ENCODE measurements around the gene ANTKMT. TPM values are rescaled to one million over a fixed set of nuclear protein-coding genes. Genes with fewer than 3 reads are reported as not detected.
"Not testable (repeated sequence)": the region's sequence is repeated elsewhere in the genome, so short reads cannot be mapped to it uniquely, and the experiment has no call there.

The ANTKMT gene
- total RNA-seq, 2 donors from 2014 or later: 36.5 to 37.5 TPM

DNA sequence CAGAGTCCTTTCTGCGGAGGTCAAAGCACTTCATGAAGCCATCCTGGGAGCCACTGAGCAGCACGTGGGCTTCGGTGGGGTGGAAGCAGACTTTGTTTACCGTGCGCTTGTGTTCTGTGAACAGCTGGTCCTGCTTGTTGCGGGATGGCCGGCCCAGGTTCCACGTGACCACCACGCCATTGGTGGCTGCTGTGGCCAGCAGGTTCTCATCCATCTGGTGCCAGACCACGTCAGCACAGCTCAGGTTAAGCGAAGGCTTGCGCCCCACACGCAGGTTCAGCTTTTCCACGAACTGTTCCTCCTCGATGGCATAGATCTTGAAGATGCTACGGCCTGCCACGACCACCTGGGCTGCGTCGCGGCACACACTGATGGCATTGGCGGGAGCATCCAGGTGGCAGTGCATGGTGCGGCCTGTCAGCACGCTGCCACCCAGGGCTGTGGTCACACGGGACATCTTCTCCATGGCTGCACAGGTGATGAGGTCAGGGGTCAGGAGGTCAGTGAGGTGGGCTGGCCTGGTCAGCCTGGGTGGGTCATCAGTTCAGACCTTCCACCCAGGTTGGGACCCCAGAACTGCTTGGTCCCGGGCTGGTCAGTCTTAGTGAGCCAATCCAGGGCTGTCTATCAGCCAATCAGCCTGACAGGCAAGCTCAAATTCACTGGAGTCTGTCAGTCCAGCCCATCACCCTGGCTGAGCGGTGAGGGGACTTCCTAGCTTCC is 31.6 kb upstream of the ANTKMT start:
- no peaks in the 10 kb centered on the region for H3K9me3 ChIP-seq
- TF ChIP-seq, protein P1, sequence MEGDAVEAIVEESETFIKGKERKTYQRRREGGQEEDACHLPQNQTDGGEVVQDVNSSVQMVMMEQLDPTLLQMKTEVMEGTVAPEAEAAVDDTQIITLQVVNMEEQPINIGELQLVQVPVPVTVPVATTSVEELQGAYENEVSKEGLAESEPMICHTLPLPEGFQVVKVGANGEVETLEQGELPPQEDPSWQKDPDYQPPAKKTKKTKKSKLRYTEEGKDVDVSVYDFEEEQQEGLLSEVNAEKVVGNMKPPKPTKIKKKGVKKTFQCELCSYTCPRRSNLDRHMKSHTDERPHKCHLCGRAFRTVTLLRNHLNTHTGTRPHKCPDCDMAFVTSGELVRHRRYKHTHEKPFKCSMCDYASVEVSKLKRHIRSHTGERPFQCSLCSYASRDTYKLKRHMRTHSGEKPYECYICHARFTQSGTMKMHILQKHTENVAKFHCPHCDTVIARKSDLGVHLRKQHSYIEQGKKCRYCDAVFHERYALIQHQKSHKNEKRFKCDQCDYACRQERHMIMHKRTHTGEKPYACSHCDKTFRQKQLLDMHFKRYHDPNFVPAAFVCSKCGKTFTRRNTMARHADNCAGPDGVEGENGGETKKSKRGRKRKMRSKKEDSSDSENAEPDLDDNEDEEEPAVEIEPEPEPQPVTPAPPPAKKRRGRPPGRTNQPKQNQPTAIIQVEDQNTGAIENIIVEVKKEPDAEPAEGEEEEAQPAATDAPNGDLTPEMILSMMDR (IDR thresholded peaks at IDR 0.05): no peak
- H3K36me3 ChIP-seq: peaks cover 9% of the 10 kb centered on the region
- peak overlapping the region in 1 of 2 donors; percentile 85 for H3K27ac ChIP-seq
- H3K4me3 ChIP-seq: peak overlapping the region; percentile 92 to 99
- no peak for DNase-seq (ENCODE audit: low spot score)
- peaks cover 0 to 44% of the 10 kb centered on the region in 2 donors for H3K4me1 ChIP-seq
- H3K27me3 ChIP-seq: peaks cover under 1 to 11% of the 10 kb centered on the region in 2 donors

DNA sequence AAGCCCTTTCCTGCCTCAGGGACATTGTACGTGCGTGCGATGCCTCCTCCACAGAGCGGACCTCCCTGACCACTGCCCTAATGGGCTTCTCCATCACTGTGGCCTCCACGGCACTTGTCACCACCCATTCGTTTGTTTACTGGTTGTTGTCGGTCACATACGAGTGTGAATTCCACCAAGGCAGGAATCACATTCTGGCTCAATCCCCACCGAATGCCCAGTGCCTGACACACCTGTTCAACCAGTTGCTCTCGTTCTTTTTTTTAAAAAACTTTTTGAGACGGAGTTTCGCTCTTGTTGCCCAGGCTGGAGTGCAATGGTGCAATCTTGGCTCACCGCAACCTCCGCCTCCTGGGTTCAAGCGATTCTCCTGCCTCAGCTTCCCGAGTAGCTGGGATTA is 29.7 kb upstream of the ANTKMT start:
- H3K4me3 ChIP-seq; H3K27ac ChIP-seq; DNase-seq (ENCODE audit: low spot score); H3K9me3 ChIP-seq; H3K36me3 ChIP-seq: not testable (repeated sequence)
- peaks cover 0 to 44% of the 10 kb centered on the region in 2 donors for H3K4me1 ChIP-seq
- H3K27me3 ChIP-seq: peaks cover 16 to 25% of the 10 kb centered on the region in 2 donors

DNA sequence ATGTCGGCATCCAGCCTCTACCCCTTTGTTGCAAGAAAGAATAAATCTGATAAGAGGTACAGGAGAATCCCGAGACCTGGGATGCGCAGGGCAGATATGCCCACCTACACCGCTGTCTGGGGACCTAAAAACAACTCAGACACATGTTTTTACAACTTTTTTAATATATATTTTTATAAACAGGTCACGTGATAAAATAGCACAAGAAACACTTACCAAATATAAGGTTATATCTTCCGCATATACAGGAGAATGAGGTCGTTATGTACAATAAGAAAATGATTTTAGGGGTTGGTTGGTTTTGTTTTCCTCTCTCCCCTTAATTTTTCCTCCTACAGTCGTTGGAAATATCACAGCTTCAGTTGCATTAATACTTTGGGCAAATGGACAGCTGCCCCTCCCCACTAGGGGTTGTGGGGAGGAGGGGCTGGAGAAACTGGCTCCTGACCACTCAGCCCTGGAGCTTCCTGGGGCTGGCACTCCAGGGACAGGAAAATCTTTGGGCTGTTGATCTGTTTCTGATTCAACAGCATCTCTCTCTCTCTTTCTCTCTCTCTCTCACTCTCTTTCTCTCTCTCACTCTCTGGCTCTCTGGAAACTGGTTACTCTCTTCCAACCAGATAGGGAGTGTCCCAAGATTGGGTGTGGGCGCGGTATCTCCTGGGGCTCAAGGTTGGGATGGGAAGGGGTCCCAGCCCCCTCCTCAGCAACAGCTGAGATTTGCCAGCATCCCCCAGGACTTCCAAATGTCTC is 28.4 kb upstream of the ANTKMT start:
- H3K4me3 ChIP-seq: no peak overlapping the region
- no peaks in the 10 kb centered on the region for H3K36me3 ChIP-seq
- no peak for DNase-seq (ENCODE audit: low spot score)
- H3K27me3 ChIP-seq: peaks cover 17 to 25% of the 10 kb centered on the region in 2 donors
- TF ChIP-seq, protein P1 (IDR thresholded peaks at IDR 0.05): no peak
- peaks cover 0 to 44% of the 10 kb centered on the region in 2 donors for H3K4me1 ChIP-seq
- no peaks in the 10 kb centered on the region for H3K9me3 ChIP-seq
- no peak overlapping the region for H3K27ac ChIP-seq

- TF ChIP-seq, protein P1 (IDR thresholded peaks at IDR 0.05): no peak
- Histone ChIP-seq H3K4me3 (no peak overlapping the region), H3K36me3 (no peaks in the 10 kb centered on the region), H3K4me1 (peaks cover 0 to 44% of the 10 kb centered on the region in 2 donors), H3K27me3 (peaks cover 17 to 25% of the 10 kb centered on the region in 2 donors), H3K9me3 (no peaks in the 10 kb centered on the region), H3K27ac (no peak overlapping the region)
- DNase-seq (ENCODE audit: low spot score): no peak
Observed at GRCh38 chr16:693364-693763, 27.6 kb upstream of the ANTKMT start.

GRCh38 chr16:693766-694165 is 27.2 kb upstream of the ANTKMT start:
- Histone ChIP-seq H3K9me3 (no peaks in the 10 kb centered on the region), H3K27me3 (peaks cover 17 to 25% of the 10 kb centered on the region in 2 donors), H3K36me3 (no peaks in the 10 kb centered on the region), H3K4me3 (peak overlapping the region in 1 of 2 donors; percentile 21), H3K27ac (no peak overlapping the region), H3K4me1 (peaks cover 0 to 40% of the 10 kb centered on the region in 2 donors)
- no peak for DNase-seq (ENCODE audit: low spot score)
- TF ChIP-seq, protein P1 (IDR thresholded peaks at IDR 0.05): no peak

DNA sequence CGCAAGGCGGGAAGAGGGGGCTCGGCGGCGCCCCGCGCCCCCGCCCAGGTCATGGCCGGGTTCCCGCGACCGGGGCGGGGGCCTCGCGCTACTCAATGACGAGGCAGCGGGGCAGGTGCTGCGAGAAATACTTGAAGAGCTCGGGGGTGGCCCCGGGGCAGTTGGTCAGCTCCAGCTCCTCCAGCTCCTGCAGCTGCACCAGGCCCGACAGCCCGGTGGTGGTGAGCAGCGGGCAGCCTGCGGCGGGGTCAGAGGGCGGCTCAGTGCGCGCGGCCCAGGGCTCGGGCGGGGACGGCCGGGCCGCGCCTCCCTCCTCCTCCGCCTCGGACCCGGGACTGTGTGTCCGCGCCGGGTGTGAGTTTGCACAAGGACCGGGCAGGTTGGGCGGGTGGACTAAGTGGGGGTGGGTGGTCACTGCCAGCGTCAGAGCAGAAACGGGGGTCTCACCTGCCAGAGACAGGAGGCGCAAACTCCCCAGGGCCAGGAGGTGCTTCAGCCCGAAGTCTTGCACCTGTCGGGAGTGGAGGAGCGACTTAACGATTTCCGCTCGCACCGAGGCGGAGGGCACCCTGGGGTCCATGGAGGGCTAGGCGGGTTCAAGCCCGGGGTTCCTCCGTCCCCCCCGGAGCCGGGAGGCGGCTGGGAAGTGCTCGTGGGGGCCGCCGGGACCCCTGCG is 26.6 kb upstream of the ANTKMT start:
- H3K27ac ChIP-seq: no peak overlapping the region
- peak overlapping the region in 1 of 2 donors; percentile 21 for H3K4me3 ChIP-seq
- TF ChIP-seq, protein P1 (IDR thresholded peaks at IDR 0.05): no peak
- no peak for DNase-seq (ENCODE audit: low spot score)
- H3K9me3 ChIP-seq: no peaks in the 10 kb centered on the region
- H3K27me3 ChIP-seq: peaks cover 17 to 25% of the 10 kb centered on the region in 2 donors
- no peaks in the 10 kb centered on the region for H3K36me3 ChIP-seq
- peaks cover 0 to 35% of the 10 kb centered on the region in 2 donors for H3K4me1 ChIP-seq

Measured in right atrium auricular region (tissue), 2 donors.